Chondrocyte (in vitro differentiated cells): Measurements from ENCODE around the gene MRGPRE. TPM values are rescaled to one million over a fixed set of nuclear protein-coding genes. Genes with fewer than 3 reads are reported as not detected.
A peak's percentile ranks its signal among the peaks of the same experiment; 100 is the strongest.

ENCODE experiments used
- DNase-seq: peaks from one replicate; pipeline ENCODE4 v3.0.0; 2021; ENCODE audit warnings: mixed read lengths, low spot score
- H3K27ac Mint-ChIP-seq: one replicate; pipeline ENCODE4 v1.8.0; 2021; ENCODE audit warnings: mild to moderate bottlenecking, moderate library complexity, mixed read lengths; ENCODE audit not compliant: unreplicated experiment
- H3K27me3 Mint-ChIP-seq: 2 replicates; pipeline ENCODE4 v1.8.0; 2021; ENCODE audit warnings: low read depth, mixed read lengths
- H3K36me3 Mint-ChIP-seq: 2 replicates; pipeline ENCODE4 v1.8.0; 2021; ENCODE audit warnings: low read depth, mixed read lengths
- H3K4me1 Mint-ChIP-seq: 2 replicates; pipeline ENCODE4 v1.8.0; 2021; ENCODE audit warnings: low read depth, mild to moderate bottlenecking, mixed read lengths
- H3K4me3 Mint-ChIP-seq: one replicate; pipeline ENCODE4 v1.8.0; 2021; ENCODE audit warnings: mild to moderate bottlenecking, moderate library complexity, mixed read lengths; ENCODE audit not compliant: unreplicated experiment
- H3K9me3 Mint-ChIP-seq: 2 replicates; pipeline ENCODE4 v1.8.0; 2021; ENCODE audit warnings: low read depth, mixed read lengths
- CTCF ChIP-seq: fragments of 200-600 bp; sonication (generic); IDR thresholded peaks from 2 replicates; pipeline ENCODE4 v1.5.0; 2021; ENCODE audit warnings: antibody characterized with exemption, mild to moderate bottlenecking, moderate library complexity
- total RNA-seq: library from RNA; stranded (reverse); gene quantifications from 3 replicates; pipeline ENCODE4 v1.2.1, GENCODE V29; 2021

Gene MRGPRE
- total RNA-seq, 1 donor from 2014 or later, result not detected

- Mint-ChIP-seq H3K9me3 (no peaks in the 10 kb centered on the region), H3K4me3 (no peak overlapping the region), H3K4me1 (no peaks in the 10 kb centered on the region), H3K27ac (no peak overlapping the region), H3K36me3 (no peaks in the 10 kb centered on the region), H3K27me3 (peaks cover 33% of the 10 kb centered on the region)
- no peak for TF ChIP-seq CTCF
- DNase-seq, result peak; percentile 89
These were observed 4.4 kb downstream of the MRGPRE start for GRCh38 chr11:3227568-3228444.

- no peak overlapping the region for H3K4me3 Mint-ChIP-seq
- no peak for TF ChIP-seq CTCF
These were observed 5.2 kb downstream of the MRGPRE start for GRCh38 chr11:3226846-3227567.

GRCh38 chr11:3225826-3226750, 6.1 kb downstream of the MRGPRE start:
- peaks cover 23% of the 10 kb centered on the region for H3K27me3 Mint-ChIP-seq
- H3K4me3 Mint-ChIP-seq, result no peak overlapping the region
- H3K4me1 Mint-ChIP-seq, result no peaks in the 10 kb centered on the region
- H3K27ac Mint-ChIP-seq, result no peak overlapping the region
- DNase-seq, result no peak
- H3K36me3 Mint-ChIP-seq, result no peaks in the 10 kb centered on the region
- TF ChIP-seq CTCF, result no peak
- H3K9me3 Mint-ChIP-seq, result no peaks in the 10 kb centered on the region

More at GRCh38 chr11:3226846-3227567, 5.2 kb downstream of the MRGPRE start:
- H3K4me1 Mint-ChIP-seq, result no peaks in the 10 kb centered on the region
- no peak for DNase-seq
- H3K27ac Mint-ChIP-seq, result no peak overlapping the region
- H3K9me3 Mint-ChIP-seq, result no peaks in the 10 kb centered on the region
- H3K27me3 Mint-ChIP-seq, result peaks cover 25% of the 10 kb centered on the region
- no peaks in the 10 kb centered on the region for H3K36me3 Mint-ChIP-seq

GRCh38 chr11:3225159-3225758, 7.0 kb downstream of the MRGPRE start:
- Mint-ChIP-seq H3K4me1 (no peaks in the 10 kb centered on the region), H3K27ac (no peak overlapping the region), H3K4me3 (no peak overlapping the region), H3K9me3 (no peaks in the 10 kb centered on the region), H3K36me3 (no peaks in the 10 kb centered on the region), H3K27me3 (peaks cover 19% of the 10 kb centered on the region)
- DNase-seq, result peak; percentile 85
- no peak for TF ChIP-seq CTCF
